RPMI7951 (cell line): Measurements from ENCODE around the gene CALD1. TPM values are rescaled to one million over a fixed set of nuclear protein-coding genes. Genes with fewer than 3 reads are reported as not detected.

ENCODE experiments used
- DNase-seq: peaks from one replicate; pipeline ENCODE4 v3.0.0-alpha.2; 2012; ENCODE audit warnings: low read depth
- total RNA-seq: library from RNA; depleted of rRNA; stranded (reverse); fragments of >200 nt; shearing (Covaris generic); gene quantifications from 2 replicates; pipeline ENCODE4 v1.2.3, GENCODE V29; 2014; rRNA removed

The CALD1 gene
- 209 and 259 TPM in 2 replicates for total RNA-seq

GRCh38 chr7:134778941-134779740, at the start of gene CALD1:
CALD1 (plus strand) TSS chr7:134779634; CDS start chr7:134867734, 88,100 bp downstream.
- peak; percentile 99 for DNase-seq

GRCh38 chr7:134729895-134730294, 49.5 kb upstream of the CALD1 start:
- DNase-seq: peak; percentile 19

GRCh38 chr7:134730411-134730829, 49.0 kb upstream of the CALD1 start:
- DNase-seq: peak; percentile 25

GRCh38 chr7:134731616-134732015, 47.8 kb upstream of the CALD1 start:
- DNase-seq: no peak

- no peak for DNase-seq
These were observed 46.7 kb upstream of the CALD1 start for GRCh38 chr7:134732728-134733127.

- no peak for DNase-seq
These were observed 43.1 kb upstream of the CALD1 start for GRCh38 chr7:134736381-134736780.

GRCh38 chr7:134737566-134738345, 41.7 kb upstream of the CALD1 start:
- peak; percentile 96 for DNase-seq

- no peak for DNase-seq
These were observed 40.1 kb upstream of the CALD1 start for GRCh38 chr7:134739362-134739761.

GRCh38 chr7:134740376-134740775, 39.1 kb upstream of the CALD1 start:
- DNase-seq: peak; percentile 72

- DNase-seq: peak; percentile 88
These were observed 37.4 kb upstream of the CALD1 start for GRCh38 chr7:134741907-134742635.

- DNase-seq: peak; percentile 48
These were observed 36.6 kb upstream of the CALD1 start for GRCh38 chr7:134742688-134743350.

- DNase-seq: no peak
These were observed 34.9 kb upstream of the CALD1 start for GRCh38 chr7:134744569-134744968.

- no peak for DNase-seq
These were observed 32.1 kb upstream of the CALD1 start for GRCh38 chr7:134747326-134747725.

GRCh38 chr7:134750083-134751062, 29.1 kb upstream of the CALD1 start:
- DNase-seq: peak; percentile 57

GRCh38 chr7:134752006-134752760, 27.3 kb upstream of the CALD1 start:
- DNase-seq: peak; percentile 77

- peak; percentile 27 for DNase-seq
These were observed 23.9 kb upstream of the CALD1 start for GRCh38 chr7:134755422-134756022.

GRCh38 chr7:134757938-134758337, 21.5 kb upstream of the CALD1 start:
- DNase-seq: no peak

GRCh38 chr7:134758981-134759380, 20.5 kb upstream of the CALD1 start:
- no peak for DNase-seq

GRCh38 chr7:134761266-134761665, 18.2 kb upstream of the CALD1 start:
- DNase-seq: no peak
